ENCODE results near the gene ECEL1. TPM values are rescaled to one million over a fixed set of nuclear protein-coding genes. Genes with fewer than 3 reads are reported as not detected.

Gene ECEL1
- total and polyA plus RNA-seq, 12 donors, result 3.9 to 31.7 (median 7.3) TPM

GRCh38 chr2:232524771-232525170 is 37.1 kb upstream of the ECEL1 start:
- no peak for DNase-seq
- H3K27ac ChIP-seq, result no peak overlapping the region
- H3K36me3 ChIP-seq (replicated peaks in 1 of 2), result no peaks in the 10 kb centered on the region
- TF ChIP-seq, protein P1, sequence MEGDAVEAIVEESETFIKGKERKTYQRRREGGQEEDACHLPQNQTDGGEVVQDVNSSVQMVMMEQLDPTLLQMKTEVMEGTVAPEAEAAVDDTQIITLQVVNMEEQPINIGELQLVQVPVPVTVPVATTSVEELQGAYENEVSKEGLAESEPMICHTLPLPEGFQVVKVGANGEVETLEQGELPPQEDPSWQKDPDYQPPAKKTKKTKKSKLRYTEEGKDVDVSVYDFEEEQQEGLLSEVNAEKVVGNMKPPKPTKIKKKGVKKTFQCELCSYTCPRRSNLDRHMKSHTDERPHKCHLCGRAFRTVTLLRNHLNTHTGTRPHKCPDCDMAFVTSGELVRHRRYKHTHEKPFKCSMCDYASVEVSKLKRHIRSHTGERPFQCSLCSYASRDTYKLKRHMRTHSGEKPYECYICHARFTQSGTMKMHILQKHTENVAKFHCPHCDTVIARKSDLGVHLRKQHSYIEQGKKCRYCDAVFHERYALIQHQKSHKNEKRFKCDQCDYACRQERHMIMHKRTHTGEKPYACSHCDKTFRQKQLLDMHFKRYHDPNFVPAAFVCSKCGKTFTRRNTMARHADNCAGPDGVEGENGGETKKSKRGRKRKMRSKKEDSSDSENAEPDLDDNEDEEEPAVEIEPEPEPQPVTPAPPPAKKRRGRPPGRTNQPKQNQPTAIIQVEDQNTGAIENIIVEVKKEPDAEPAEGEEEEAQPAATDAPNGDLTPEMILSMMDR (IDR thresholded peaks at IDR 0.05), result no peak
- TF ChIP-seq POLR2A (IDR thresholded peaks at IDR 0.05), result no peak
- 57 to 83% (median 65%) methylated on average over 1 to 6 of the region's 6 CpGs for WGBS, 4 donors
- H3K27me3 ChIP-seq, result peaks cover 36% of the 10 kb centered on the region
- H3K4me1 ChIP-seq (replicated peaks in 1 of 2), result peaks cover 7 to 23% of the 10 kb centered on the region in 2 donors
- H3K4me3 ChIP-seq, result no peak overlapping the region
- no peaks in the 10 kb centered on the region for H3K9me3 ChIP-seq (replicated peaks in 1 of 3)
- intact Hi-C loops (cut with DNase I), result loop anchor here in 1 of 2 donors (10.0 kb wide), 1 partner anchor 620 kb away; no protein-coding TSS in a partner anchor

DNA sequence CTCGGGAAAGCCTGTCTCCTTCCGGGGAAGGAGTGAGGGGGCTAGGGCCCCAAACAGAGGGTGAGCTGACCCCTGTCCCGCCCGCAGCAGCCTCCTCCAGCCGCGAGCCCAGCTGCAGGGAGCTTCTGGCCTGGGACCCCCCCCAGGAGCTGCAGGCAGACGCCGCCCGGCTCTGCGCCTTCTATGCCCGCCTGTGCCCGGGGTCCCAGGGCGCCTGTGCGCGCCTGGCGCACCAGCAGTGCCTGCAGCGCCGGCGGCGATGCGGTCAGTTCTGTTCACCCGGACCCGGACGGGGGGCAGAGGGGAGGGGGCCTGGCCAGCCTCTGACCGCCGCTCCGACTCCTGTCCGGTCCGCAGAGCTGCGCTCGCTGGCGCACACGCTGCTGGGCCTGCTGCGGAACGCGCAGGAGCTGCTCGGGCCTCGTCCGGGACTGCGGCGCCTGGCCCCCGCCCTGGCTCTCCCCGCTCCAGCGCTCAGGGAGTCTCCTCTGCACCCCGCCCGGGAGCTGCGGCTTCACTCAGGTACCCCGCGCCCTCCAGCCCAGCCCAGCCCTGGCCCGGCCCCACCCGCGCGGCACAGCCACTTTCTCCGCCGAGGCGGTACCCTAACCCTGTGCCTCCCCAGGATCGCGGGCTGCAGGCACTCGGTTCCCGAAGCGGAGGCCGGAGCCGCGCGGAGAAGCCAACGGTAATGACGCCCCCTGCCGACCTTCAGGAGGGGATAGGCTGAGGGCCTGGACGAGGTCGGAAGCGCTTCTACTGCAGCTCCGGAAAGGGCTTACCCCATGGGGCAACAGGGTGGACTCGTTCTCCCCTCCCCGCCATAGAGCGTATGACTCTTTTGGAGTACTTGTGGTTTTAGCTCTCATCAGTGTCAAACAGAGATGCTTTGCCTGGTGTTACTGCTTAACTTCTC is 36.3 kb upstream of the ECEL1 start:
- no peak for TF ChIP-seq POLR2A (IDR thresholded peaks at IDR 0.05)
- TF ChIP-seq, protein P1 (IDR thresholded peaks at IDR 0.05), result no peak
- H3K36me3 ChIP-seq (replicated peaks in 1 of 2), result no peaks in the 10 kb centered on the region
- peaks cover 36% of the 10 kb centered on the region for H3K27me3 ChIP-seq
- H3K4me3 ChIP-seq, result peak overlapping the region in 1 of 4 donors; percentile 40
- intact Hi-C loops (cut with DNase I), result loop anchor here in 1 of 2 donors (2.0 to 10.0 kb wide), 2 partner anchors 79 to 619 kb away; no protein-coding TSS in a partner anchor
- DNase-seq, result peak in 3 of 7 donors; percentile 43 to 51 (median 44)
- H3K9me3 ChIP-seq (replicated peaks in 1 of 3), result no peaks in the 10 kb centered on the region
- H3K27ac ChIP-seq, result no peak overlapping the region
- peaks cover 7 to 23% of the 10 kb centered on the region in 2 donors for H3K4me1 ChIP-seq (replicated peaks in 1 of 2)
- WGBS, 4 donors, result 2 to 18% (median 7%) methylated on average over 3 to 75 of the region's 75 CpGs

GRCh38 chr2:232523402-232523681 is 35.7 kb upstream of the ECEL1 start:
- 12 to 26% (median 12%) methylated on average over 4 to 16 of the region's 16 CpGs; no CpG with 5 or more reads in 1 of the 4 donors for WGBS, 4 donors
- Histone ChIP-seq H3K4me1 (replicated peaks in 1 of 2) (peaks cover 7 to 23% of the 10 kb centered on the region in 2 donors), H3K36me3 (replicated peaks in 1 of 2) (no peaks in the 10 kb centered on the region), H3K27ac (no peak overlapping the region), H3K9me3 (replicated peaks in 1 of 3) (no peaks in the 10 kb centered on the region), H3K4me3 (peak overlapping the region in 1 of 4 donors; percentile 40), H3K27me3 (peaks cover 36% of the 10 kb centered on the region)
- TF ChIP-seq, protein P1 (IDR thresholded peaks at IDR 0.05), result no peak
- no peak for TF ChIP-seq POLR2A (IDR thresholded peaks at IDR 0.05)
- DNase-seq, result no peak
- intact Hi-C loops (cut with DNase I), result loop anchor here in 1 of 2 donors (2.0 to 10.0 kb wide), 2 partner anchors 79 to 619 kb away; no protein-coding TSS in a partner anchor

- Histone ChIP-seq H3K27ac (no peak overlapping the region), H3K36me3 (replicated peaks in 1 of 2) (no peaks in the 10 kb centered on the region), H3K27me3 (peaks cover 36% of the 10 kb centered on the region), H3K9me3 (replicated peaks in 1 of 3) (no peaks in the 10 kb centered on the region), H3K4me3 (peak overlapping the region in 1 of 4 donors; percentile 29), H3K4me1 (replicated peaks in 1 of 2) (peaks cover 7 to 23% of the 10 kb centered on the region in 2 donors)
- TF ChIP-seq, protein P1 (IDR thresholded peaks at IDR 0.05), result no peak
- no peak for TF ChIP-seq POLR2A (IDR thresholded peaks at IDR 0.05)
- WGBS, 4 donors, result 3 to 20% (median 12%) methylated on average over 6 to 46 of the region's 46 CpGs
- DNase-seq, result no peak
- intact Hi-C loops (cut with DNase I), result loop anchor here in 1 of 2 donors (2.0 to 10.0 kb wide), 2 partner anchors 78 to 618 kb away; no protein-coding TSS in a partner anchor
These were observed 35.2 kb upstream of the ECEL1 start for GRCh38 chr2:232522623-232523401.
